IMR-90 (cell line): ENCODE measurements around the gene EPS15. TPM values are rescaled to one million over a fixed set of nuclear protein-coding genes. Genes with fewer than 3 reads are reported as not detected.

Experiments used
- ATAC-seq: fragments of 200-7000 bp; cut with Tn5 transposase; 2 replicates; pipeline ENCODE4 v1.9.1; 2020; ENCODE audit warnings: low read depth, mild to moderate bottlenecking, moderate library complexity
- BruUV-seq: library from RNA; stranded (reverse); fragments of 400-500 nt; replicated peaks from 2 replicates; lab custom pipeline; 2021; lab: Mats Ljungman, UMichigan
- CTCF ChIA-PET: fragments of 300-600 bp; formaldehyde crosslinking; extraction: SDS; loops from one replicate; lab custom pipeline; 2021; ENCODE audit warnings: antibody characterized with exemption; lab: Yijun Ruan, JAX
- POLR2A ChIA-PET: fragments of 300-600 bp; sonication (Branson Sonifier 250); formaldehyde crosslinking; loops from one replicate; lab custom pipeline; 2022; ENCODE audit warnings: antibody characterized with exemption; ENCODE audit not compliant: unreplicated experiment; lab: Charles Lee
- DNase-seq: peaks from one replicate; pipeline ENCODE4 v3.0.0; 2013
- H2AFZ ChIP-seq: replicated peaks from 2 replicates; pipeline ENCODE3; 2013; ENCODE audit warnings: low read length, mild to moderate bottlenecking; ENCODE audit not compliant: poor library complexity
- H2AK5ac ChIP-seq: 2 replicates; pipeline ENCODE4 v1.6.1; 2013; ENCODE audit warnings: low read depth, low read length, inconsistent platforms
- H2AK9ac ChIP-seq: replicated peaks from 2 replicates; pipeline ENCODE3; 2013; ENCODE audit warnings: mild to moderate bottlenecking, low read depth, low read length, moderate library complexity; ENCODE audit not compliant: poor library complexity
- H2BK120ac ChIP-seq: 2 replicates; pipeline ENCODE4 v1.6.1; 2013; ENCODE audit warnings: low read depth, low read length, inconsistent platforms
- H2BK15ac ChIP-seq: 3 replicates; pipeline ENCODE4 v1.6.1; 2013; ENCODE audit warnings: low read depth, low read length, inconsistent platforms
- H2BK20ac ChIP-seq: 2 replicates; pipeline ENCODE4 v1.6.1; 2013; ENCODE audit warnings: low read depth, mild to moderate bottlenecking, inconsistent platforms, low read length, moderate library complexity
- H2BK5ac ChIP-seq: 2 replicates; pipeline ENCODE4 v1.6.1; 2013; ENCODE audit warnings: mild to moderate bottlenecking, low read depth, low read length, inconsistent platforms; ENCODE audit not compliant: poor library complexity, severe bottlenecking
- H3K14ac ChIP-seq: replicated peaks from 2 replicates; pipeline ENCODE4 v1.6.1; 2013; ENCODE audit warnings: low read depth, low read length, inconsistent platforms
- H3K18ac ChIP-seq: 2 replicates; pipeline ENCODE4 v1.6.1; 2013; ENCODE audit warnings: low read depth, low read length, control low read depth
- H3K23ac ChIP-seq: 2 replicates; pipeline ENCODE4 v1.6.1; 2013; ENCODE audit warnings: low read depth, low read length, inconsistent platforms
- H3K27ac ChIP-seq: 2 replicates; pipeline ENCODE4 v1.5.1; 2013; ENCODE audit warnings: mild to moderate bottlenecking, control low read depth, low read length; ENCODE audit not compliant: insufficient read depth
- H3K27me3 ChIP-seq: 2 replicates; pipeline ENCODE4 v1.6.1; 2013; ENCODE audit warnings: low read length; ENCODE audit not compliant: control insufficient read depth, insufficient read depth
- H3K36me3 ChIP-seq: 2 replicates; pipeline ENCODE4 v1.6.1; 2013; ENCODE audit warnings: low read length, mixed read lengths; ENCODE audit not compliant: control insufficient read depth, insufficient read depth
- H3K4ac ChIP-seq: 2 replicates; pipeline ENCODE4 v1.6.1; 2013; ENCODE audit warnings: low read depth, low read length, inconsistent platforms
- H3K4me1 ChIP-seq: 2 replicates; pipeline ENCODE4 v1.6.1; 2013; ENCODE audit warnings: low read length, mixed read lengths; ENCODE audit not compliant: control insufficient read depth, insufficient read depth
- H3K4me2 ChIP-seq: 2 replicates; pipeline ENCODE4 v1.6.1; 2013; ENCODE audit warnings: low read depth, mild to moderate bottlenecking, control low read depth, low read length, moderate library complexity
- H3K4me3 ChIP-seq: 2 replicates; pipeline ENCODE4 v1.5.1; 2013; ENCODE audit warnings: low read depth, mild to moderate bottlenecking, control low read depth, low read length, moderate library complexity; ENCODE audit not compliant: insufficient read depth
- H3K56ac ChIP-seq: 2 replicates; pipeline ENCODE4 v1.6.1; 2013; ENCODE audit warnings: low read length, inconsistent platforms; ENCODE audit not compliant: insufficient read depth; ENCODE audit errors: extremely low read depth
- H3K79me1 ChIP-seq, 2 experiments: 2 replicates each; pipeline ENCODE4 v1.6.1; 2013; ENCODE audit warnings: low read length in 2 of 2, inconsistent platforms in 1 of 2, low read depth in 1 of 2
- H3K9ac ChIP-seq: 2 replicates; pipeline ENCODE4 v1.6.1; 2013; ENCODE audit warnings: low read depth, low read length, control low read depth
- H3K9me1 ChIP-seq: 2 replicates; pipeline ENCODE4 v1.6.1; 2013; ENCODE audit warnings: low read length, inconsistent platforms; ENCODE audit not compliant: insufficient read depth
- H3K9me3 ChIP-seq: 2 replicates; pipeline ENCODE4 v1.6.1; 2013; ENCODE audit warnings: low read length; ENCODE audit not compliant: control insufficient read depth, insufficient read depth
- H4K20me1 ChIP-seq: 2 replicates; pipeline ENCODE4 v1.6.1; 2013; ENCODE audit warnings: low read length, inconsistent platforms; ENCODE audit not compliant: insufficient read depth
- H4K5ac ChIP-seq: 2 replicates; pipeline ENCODE4 v1.6.1; 2013; ENCODE audit warnings: mild to moderate bottlenecking, low read depth, low read length, control low read depth
- H4K8ac ChIP-seq, 2 experiments: 2 replicates each; pipeline ENCODE4 v1.6.1; 2013; ENCODE audit warnings: low read depth in 2 of 2, low read length in 2 of 2, control low read depth in 1 of 2, inconsistent platforms in 1 of 2
- H4K91ac ChIP-seq: 2 replicates; pipeline ENCODE4 v1.6.1; 2013; ENCODE audit warnings: low read depth, low read length, inconsistent platforms; ENCODE audit not compliant: insufficient read depth
- CEBPB ChIP-seq: IDR thresholded peaks from 2 replicates; pipeline ENCODE4 v1.6.1; 2012; ENCODE audit warnings: low read depth, low read length, improper control_type of control experiment
- FOS ChIP-seq: fragments of 150-350 bp; IDR thresholded peaks from 2 replicates; pipeline ENCODE4 v1.6.1; 2016; ENCODE audit warnings: low read depth, low read length
- MAZ ChIP-seq: IDR thresholded peaks from 2 replicates; pipeline ENCODE4 v1.6.1; 2012; ENCODE audit warnings: low read depth, mild to moderate bottlenecking, low read length, improper control_type of control experiment, moderate library complexity, borderline replicate concordance
- RCOR1 ChIP-seq: IDR thresholded peaks from 2 replicates; pipeline ENCODE4 v1.6.1; 2012; ENCODE audit warnings: mild to moderate bottlenecking, low read length, improper control_type of control experiment; ENCODE audit not compliant: insufficient replicate concordance
- WGBS, 2 experiments: methylation state at CpG; one replicate each; pipeline versions ENCODE4 v1.1.5 to v1.1.7; 2013; ENCODE audit warnings: missing lambda C conversion rate in 2 of 2; ENCODE audit not compliant: insufficient read length in 1 of 2; ENCODE audit errors: extremely low coverage in 2 of 2; 5-methylcytosine and 5-hydroxymethylcytosine counted together
- dilution Hi-C: fragments of 300-500 bp; cut with HindIII; formaldehyde crosslinking; loops from one replicate; pipeline ENCODE4 v1.14.3; 2018; ENCODE audit warnings: low sequenced_read_pairs; ENCODE audit not compliant: unreplicated experiment
- in situ Hi-C: fragments of 300-500 bp; cut with MboI; formaldehyde crosslinking; loops from 3 replicates; pipeline ENCODE4 v1.14.3; 2019; ENCODE audit warnings: low sequenced_read_pairs, inconsistent platforms, mixed read lengths
- intact Hi-C: fragments of 100-400 bp; cut with micrococcal nuclease; formaldehyde crosslinking; loops from 2 replicates; pipeline ENCODE4 v1.10.0; 2022
- polyA plus RNA-seq, 3 experiments: library from polyadenylated mRNA; depleted of rRNA; stranded (reverse); fragments of >200 nt; gene quantifications; 2 replicates each; pipeline ENCODE4 v1.2.3, GENCODE V29; 2012; ENCODE audit warnings: low replicate concordance in 1 of 3
- total RNA-seq: library from RNA; depleted of rRNA; stranded (reverse); fragments of >200 nt; gene quantifications from 2 replicates; pipeline ENCODE4 v1.2.3, GENCODE V29; 2012

The EPS15 gene
- total and polyA plus RNA-seq, 2 of the 4 experiments (the other 2 are of a cell fraction): 17.6 to 38.0 TPM

DNA sequence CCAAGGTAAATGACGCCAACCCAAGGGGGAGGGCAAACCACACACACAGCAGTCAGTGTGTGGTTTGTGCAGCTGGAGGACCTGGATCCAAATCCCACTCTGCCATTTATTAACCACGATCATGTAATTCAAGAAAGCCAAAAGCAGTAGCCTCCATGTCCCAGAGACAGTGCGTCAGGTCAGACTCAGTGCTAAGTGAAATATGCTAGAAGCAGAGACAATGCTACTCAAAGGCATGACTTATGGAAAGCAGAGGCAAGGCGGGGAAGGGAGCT is 202.3 kb downstream of the EPS15 start:
- Histone ChIP-seq H4K8ac (no peak overlapping the region), H2AK5ac (no peak overlapping the region), H3K9ac (no peak overlapping the region), H2AFZ (peak overlapping the region; percentile 27), H3K36me3 (no peaks in the 10 kb centered on the region), H4K20me1 (no peaks in the 10 kb centered on the region), H2BK120ac (no peak overlapping the region), H3K56ac (no peak overlapping the region), H4K91ac (no peak overlapping the region), H2BK20ac (no peak overlapping the region), H3K4me3 (no peak overlapping the region), H2BK5ac (no peak overlapping the region), H3K14ac (no peak overlapping the region), H2BK15ac (no peak overlapping the region), H3K18ac (no peak overlapping the region), H3K23ac (no peak overlapping the region), H3K79me1 (no peaks in the 10 kb centered on the region), H4K5ac (no peak overlapping the region), H3K27ac (no peak overlapping the region), H3K4me1 (peaks cover 8% of the 10 kb centered on the region), H2AK9ac (peak overlapping the region; percentile 7), H3K9me3 (no peaks in the 10 kb centered on the region), H3K9me1 (peaks cover 16% of the 10 kb centered on the region), H3K4ac (no peak overlapping the region), H3K27me3 (no peaks in the 10 kb centered on the region), H3K4me2 (no peak overlapping the region)
- CTCF ChIA-PET: no interaction called here
- dilution Hi-C loops (no loop called here), intact Hi-C loops (no loop called here), in situ Hi-C loops (no loop called here)
- no TSS peak for BruUV-seq
- TF ChIP-seq MAZ (no peak), RCOR1 (no peak), CEBPB (no peak), FOS (no peak)
- 80% methylated on average over 1 of the region's 4 CpGs; no CpG with 5 or more reads in 1 of the 2 experiments for WGBS, 2 experiments
- DNase-seq (no peak), ATAC-seq (no peak)
- POLR2A ChIA-PET: no interaction called here
